HT-29 (cell line): ENCODE measurements around the gene SYK. TPM values are rescaled to one million over a fixed set of nuclear protein-coding genes. Genes with fewer than 3 reads are reported as not detected.

ENCODE experiments used
- DNase-seq: peaks from one replicate; pipeline ENCODE4 v3.0.0-alpha.2; 2015; ENCODE audit warnings: low spot score
- total RNA-seq: library from RNA; depleted of rRNA; stranded (reverse); fragments of >200 nt; shearing (Covaris generic); gene quantifications from 2 replicates; pipeline ENCODE4 v1.2.3, GENCODE V29; 2014

Gene SYK
- total RNA-seq, 1 experiment from 2014 or later, result 24.2 TPM

DNA sequence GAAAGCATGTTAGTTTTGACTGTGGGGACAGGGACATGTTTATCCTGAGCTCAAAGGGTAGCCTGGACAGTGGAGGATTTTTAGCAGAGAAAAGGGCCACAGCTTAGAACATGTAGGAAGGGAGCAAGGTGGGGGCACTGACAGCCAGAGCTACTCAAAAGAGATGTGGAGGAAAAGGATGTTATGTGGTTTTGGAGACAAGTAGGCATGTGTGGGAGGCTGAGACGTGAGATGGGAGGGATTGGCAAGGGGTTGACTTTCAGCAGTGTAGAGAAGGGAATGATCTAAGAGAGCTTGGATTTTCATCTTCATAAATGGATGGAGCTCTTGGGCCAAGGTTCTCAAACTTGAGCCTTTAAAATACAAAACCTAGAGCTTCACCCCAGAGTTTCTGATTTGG, 24.0 kb downstream of the SYK start:
- no peak for DNase-seq

DNA sequence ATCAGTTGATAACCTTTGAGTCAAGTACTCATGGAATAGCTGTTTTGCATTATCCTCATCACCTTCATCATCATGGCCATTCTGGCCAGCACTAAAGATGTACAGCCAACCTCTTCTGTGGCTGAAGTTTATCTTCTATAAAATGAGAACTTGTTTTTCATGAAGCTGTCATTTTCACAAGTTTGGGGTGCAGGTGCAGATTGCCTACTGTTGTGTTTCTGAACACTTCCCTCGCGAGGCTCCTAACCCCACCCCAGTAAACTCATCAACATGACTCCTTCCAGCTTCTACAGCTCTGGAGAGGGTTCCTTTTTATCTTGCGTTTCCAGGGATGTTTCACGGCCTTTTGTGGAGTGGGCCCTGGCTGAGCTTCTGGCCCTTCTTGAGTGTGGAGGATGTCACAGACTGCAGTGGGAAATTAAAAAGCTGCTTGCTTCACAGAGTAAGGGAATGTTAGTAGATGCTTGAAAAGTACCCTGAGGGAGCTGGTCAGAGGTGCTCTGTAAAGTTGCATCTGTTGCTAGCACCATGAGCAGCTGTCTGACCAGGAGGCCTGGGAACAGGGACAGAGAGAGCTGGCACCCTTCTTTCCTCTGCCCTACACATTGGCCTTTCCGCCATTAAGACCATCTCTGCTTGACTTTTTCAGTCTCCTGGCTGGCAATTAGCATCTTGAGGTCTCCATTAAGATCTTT, 24.9 kb downstream of the SYK start:
- no peak for DNase-seq

DNA sequence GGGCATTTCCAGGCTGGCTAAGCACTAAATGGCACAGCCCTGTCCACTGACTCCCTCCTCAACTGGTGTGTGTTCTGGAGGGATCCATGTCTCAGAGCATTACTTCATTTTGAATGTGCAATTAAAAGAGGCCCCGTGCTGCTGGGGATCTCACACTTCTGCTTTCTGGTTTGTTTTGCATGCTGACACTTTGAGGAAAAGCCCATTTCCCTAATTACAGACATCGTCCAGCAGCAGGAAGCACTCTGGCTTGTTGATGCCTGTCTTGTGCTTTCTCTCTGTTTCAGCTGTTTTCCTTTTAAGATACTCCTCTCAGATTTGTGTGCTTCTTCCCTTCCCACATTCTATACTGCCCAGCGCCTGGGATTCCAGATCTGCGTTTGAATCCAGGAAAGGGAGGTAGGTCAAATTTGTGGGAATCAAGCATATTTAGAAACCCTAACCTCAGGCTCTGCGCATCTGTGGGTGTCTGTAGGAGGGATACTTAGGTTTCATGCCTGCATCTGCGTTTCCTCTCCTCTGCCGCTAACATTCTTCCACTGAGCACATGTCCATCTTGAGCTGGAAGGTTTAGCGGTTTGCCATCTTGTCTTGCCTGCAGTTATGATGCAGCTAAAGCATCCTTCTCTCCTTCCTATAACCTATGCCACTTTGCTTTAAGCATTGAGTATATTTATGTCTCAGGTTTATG, 25.7 kb downstream of the SYK start:
- no peak for DNase-seq

- no peak for DNase-seq
Measured at GRCh38 chr9:90830051-90830450, 28.4 kb downstream of the SYK start.

DNA sequence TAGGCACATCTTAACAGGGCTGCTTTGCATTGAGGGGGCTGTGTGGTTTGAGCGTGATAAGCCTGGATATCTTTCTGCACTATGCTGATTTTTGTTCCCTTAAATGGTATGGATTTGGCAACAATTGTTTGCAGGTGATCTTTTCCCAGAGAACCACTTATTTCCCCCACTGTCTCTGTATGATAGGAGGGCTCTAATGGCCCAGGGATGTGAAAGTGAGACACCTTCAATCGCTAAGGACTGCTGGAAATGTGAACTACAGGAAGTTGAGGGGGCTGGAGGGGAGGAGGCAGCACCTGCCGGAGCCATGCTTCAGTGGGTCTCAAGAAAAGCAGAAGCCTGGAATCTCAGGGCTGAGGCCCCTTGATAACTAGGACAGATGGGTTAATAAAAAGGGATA, 29.4 kb downstream of the SYK start:
- DNase-seq, result no peak

GRCh38 chr9:90832261-90832660, 30.6 kb downstream of the SYK start:
- no peak for DNase-seq

DNA sequence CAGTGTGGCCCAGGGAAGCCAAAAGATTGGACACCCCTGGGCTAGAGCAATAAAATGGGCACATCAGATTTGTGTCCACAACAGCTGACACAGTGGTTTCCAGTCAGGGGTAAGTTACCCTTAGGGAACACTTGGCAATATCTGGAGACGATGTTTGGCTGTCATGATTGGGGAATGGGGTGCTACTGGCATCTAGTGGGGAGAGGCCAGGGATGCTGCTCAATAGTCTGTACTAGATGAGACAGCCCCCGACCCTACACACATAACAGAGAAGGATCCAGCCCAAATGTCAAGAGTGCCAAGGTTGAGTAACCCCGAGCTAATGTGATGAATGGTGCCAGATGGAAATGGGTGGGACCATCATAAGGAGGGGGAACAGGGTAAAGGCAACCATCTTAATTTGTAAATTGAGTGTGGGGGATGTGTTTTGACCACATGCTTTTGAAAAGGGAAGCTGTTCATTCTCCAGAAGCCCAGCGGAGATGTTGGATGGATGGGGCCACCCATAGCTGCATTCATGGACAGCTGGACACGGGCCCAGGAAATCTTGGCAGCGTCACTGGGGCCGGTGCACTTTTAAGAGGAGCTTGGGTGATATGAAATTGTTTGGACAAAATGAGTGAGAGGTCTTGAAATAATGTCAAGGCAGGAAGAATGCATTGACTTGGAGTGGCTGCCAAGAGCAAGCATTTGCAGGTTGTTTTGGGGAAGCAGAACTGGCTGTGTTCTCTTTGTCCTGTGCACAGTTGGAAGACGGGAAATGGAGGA, 33.4 kb downstream of the SYK start:
- DNase-seq, result no peak

DNA sequence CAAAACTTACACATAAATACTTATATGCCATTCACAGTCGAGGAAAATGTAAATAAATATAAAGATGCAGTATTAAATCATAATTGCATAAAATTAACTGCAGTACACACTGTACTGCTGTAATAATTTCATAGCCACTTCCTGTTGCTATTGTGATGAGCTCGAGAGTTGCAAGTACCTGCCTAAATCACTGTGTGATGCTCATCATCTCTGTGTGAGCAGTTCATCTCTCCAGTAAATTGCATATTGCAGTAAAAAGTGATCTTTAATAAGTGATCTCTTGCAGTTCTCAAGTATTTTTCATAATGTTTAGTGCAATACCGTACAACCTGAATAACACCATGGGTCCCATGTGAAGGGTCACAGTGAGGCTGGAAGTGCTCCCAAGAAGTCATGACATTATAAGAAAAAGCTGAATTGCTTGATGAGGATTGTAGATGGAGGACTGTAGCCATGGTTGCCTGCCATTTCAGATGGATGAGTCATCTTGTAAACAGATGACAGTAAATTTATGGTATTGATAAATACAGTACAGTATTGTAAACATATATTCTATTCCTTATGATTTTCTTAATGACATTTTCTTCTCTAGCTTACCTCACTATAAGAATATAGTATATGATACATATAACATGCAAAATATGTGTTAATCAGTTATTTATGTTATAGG, 34.9 kb downstream of the SYK start:
- DNase-seq, result no peak

GRCh38 chr9:90838098-90838497, 36.5 kb downstream of the SYK start:
- DNase-seq, result no peak

- DNase-seq, result no peak
Measured at GRCh38 chr9:90838581-90839154, 37.0 kb downstream of the SYK start.

- no peak for DNase-seq
Measured at GRCh38 chr9:90839183-90839728, 37.6 kb downstream of the SYK start.

DNA sequence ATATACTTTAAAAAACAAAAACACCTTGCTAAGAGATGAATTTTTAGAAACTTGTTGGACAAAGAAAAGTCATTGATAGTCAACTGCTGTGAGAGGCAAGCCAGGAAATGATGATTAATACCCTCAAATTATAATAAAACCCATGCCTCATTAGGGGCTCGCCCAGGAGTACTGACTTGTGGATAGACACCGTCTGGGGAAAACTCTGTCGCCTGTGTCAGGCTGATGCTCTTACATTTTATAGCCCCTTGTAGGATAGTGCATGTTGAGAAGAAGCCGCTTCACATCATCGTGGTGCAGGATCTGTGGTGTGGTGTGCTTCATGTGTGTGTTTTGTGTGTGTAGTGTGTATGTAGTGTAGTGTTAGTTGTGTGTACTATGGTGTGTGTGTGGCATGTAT, 39.1 kb downstream of the SYK start:
- DNase-seq, result no peak

- DNase-seq, result no peak
Measured at GRCh38 chr9:90841213-90841612, 39.6 kb downstream of the SYK start.

GRCh38 chr9:90841615-90842014, 40.0 kb downstream of the SYK start:
- no peak for DNase-seq

GRCh38 chr9:90842176-90842777, 40.7 kb downstream of the SYK start:
- DNase-seq, result no peak

DNA sequence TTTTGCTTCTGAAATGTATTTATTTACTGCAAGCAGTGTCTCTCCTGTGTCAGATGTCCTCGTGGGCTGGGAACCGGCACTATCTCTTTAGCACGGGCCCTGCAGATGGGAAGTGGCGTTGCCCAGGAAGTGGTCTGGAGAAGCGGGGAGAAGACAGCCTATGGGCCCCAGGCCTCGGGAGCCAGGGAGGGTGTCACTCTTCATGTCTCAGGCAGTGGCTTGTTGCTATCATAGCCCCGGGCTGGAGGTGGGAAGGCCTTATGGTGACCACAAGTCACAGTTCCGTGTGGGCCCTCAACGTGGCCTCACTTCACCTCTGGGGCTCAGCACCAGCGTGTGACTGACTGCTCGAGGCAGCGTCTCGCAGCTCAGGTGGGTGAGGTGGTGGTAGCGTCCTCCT, 41.4 kb downstream of the SYK start:
- no peak for DNase-seq

DNA sequence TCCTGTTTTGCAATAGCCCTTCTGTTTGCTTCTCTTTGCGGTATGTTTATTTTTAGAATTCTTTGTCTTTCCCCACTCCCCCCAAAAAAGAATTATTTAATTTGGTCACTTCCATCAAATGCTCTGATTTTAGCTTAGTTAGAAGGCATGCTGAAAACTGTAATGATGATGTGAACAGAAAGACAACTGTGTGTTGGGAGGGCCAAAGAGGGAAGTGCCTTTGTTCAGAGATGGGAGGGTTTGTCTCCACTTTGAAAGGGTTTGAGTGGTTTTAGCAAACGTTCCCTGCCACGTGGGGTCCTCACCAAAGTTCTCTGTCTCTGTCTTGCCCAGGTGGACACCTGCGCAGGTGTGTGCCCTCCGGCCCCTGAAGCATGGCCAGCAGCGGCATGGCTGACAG, 41.9 kb downstream of the SYK start:
- DNase-seq, result no peak

DNA sequence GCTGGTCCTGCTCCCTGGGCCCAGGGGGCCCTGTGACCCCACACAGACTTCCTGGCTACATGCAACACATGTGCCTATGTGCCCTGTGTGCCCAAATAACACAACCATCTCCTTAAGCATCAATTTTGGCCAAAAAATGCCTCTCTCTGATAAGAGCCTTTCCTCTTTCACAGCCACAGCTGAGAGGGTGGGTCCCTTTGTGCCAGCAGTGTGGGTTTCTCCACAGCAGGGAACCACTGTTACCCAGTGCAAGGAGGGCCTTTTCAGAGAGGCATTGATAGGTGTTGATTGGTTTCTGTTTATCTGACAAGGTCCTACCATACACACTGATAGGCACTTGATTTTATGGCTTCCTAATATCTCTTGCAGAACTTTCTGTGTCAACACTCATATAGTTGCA, 42.7 kb downstream of the SYK start:
- DNase-seq, result no peak

GRCh38 chr9:90846770-90847419, 45.3 kb downstream of the SYK start:
- no peak for DNase-seq

- no peak for DNase-seq
Measured at GRCh38 chr9:90847971-90848370, 46.4 kb downstream of the SYK start.

DNA sequence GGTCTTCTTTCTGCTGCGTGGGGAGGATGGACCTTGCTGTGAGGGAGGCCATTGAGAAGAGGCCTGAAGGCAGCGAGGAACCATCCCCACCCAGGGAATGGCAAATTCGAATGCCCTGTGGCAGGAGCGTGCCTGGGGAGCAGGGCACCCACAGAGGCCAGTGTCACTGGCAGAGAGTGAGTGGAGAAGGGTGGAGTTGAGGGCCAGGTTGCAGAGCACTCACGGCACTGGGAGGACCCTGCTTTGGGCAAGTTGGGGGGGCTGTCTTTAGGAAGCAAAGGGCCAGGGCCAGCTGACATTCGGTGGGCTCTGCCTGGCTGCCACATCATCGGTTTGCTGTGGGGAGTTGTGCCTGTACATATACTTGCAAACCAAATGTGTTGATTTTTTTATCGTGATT, 47.2 kb downstream of the SYK start:
- DNase-seq, result no peak
